HEK293T (cell line): ENCODE data around the gene NLRP12.

Source experiments
- BHLHE40 ChIP-seq: fragments of 450-650 bp; IDR thresholded peaks from 2 replicates; pipeline ENCODE4 v1.6.1; 2016; ENCODE audit warnings: mild to moderate bottlenecking, moderate library complexity, borderline replicate concordance
- CTBP1 ChIP-seq: fragments of 450-650 bp; IDR thresholded peaks from 2 replicates; pipeline ENCODE4 v1.6.1; 2016; ENCODE audit warnings: borderline replicate concordance
- ELF4 ChIP-seq: fragments of 450-650 bp; IDR thresholded peaks from 2 replicates; pipeline ENCODE4 v1.6.1; 2017; ENCODE audit warnings: antibody characterized with exemption
- FOXA1 ChIP-seq: fragments of 450-650 bp; IDR thresholded peaks from 2 replicates; pipeline ENCODE4 v1.6.1; 2016; ENCODE audit warnings: mild to moderate bottlenecking
- FOXK2 ChIP-seq: fragments of 450-650 bp; IDR thresholded peaks from 2 replicates; pipeline ENCODE4 v1.6.1; 2016; ENCODE audit warnings: mild to moderate bottlenecking
- FOXM1 ChIP-seq: fragments of 450-650 bp; IDR thresholded peaks from 2 replicates; pipeline ENCODE4 v1.6.1; 2017; ENCODE audit warnings: mild to moderate bottlenecking, borderline replicate concordance
- HDGF ChIP-seq: fragments of 450-650 bp; IDR thresholded peaks from 2 replicates; pipeline ENCODE4 v1.6.1; 2017; ENCODE audit warnings: antibody characterized with exemption, borderline replicate concordance
- L3MBTL2 ChIP-seq: fragments of 450-650 bp; conservative IDR thresholded peaks from 2 replicates; pipeline ENCODE4 v1.6.1; 2016; ENCODE audit warnings: mild to moderate bottlenecking
- LEF1 ChIP-seq: fragments of 450-650 bp; IDR thresholded peaks from 2 replicates; pipeline ENCODE4 v1.6.1; 2017; ENCODE audit warnings: mild to moderate bottlenecking, borderline replicate concordance
- NFRKB ChIP-seq: fragments of 450-650 bp; IDR thresholded peaks from 2 replicates; pipeline ENCODE4 v1.6.1; 2016; ENCODE audit warnings: mild to moderate bottlenecking, moderate library complexity
- PKNOX1 ChIP-seq: fragments of 450-650 bp; IDR thresholded peaks from 2 replicates; pipeline ENCODE4 v1.6.1; 2016
- SP1 ChIP-seq: fragments of 450-650 bp; IDR thresholded peaks from 2 replicates; pipeline ENCODE4 v1.6.1; 2017
- SUZ12 ChIP-seq: fragments of 450-650 bp; IDR thresholded peaks from 2 replicates; pipeline ENCODE4 v1.6.1; 2016; ENCODE audit warnings: mild to moderate bottlenecking

GRCh38 chr19:53810891-53811290, 13.2 kb downstream of the NLRP12 start:
- TF ChIP-seq PKNOX1: no peak
- no peak for TF ChIP-seq SP1
- no peak for TF ChIP-seq L3MBTL2
- TF ChIP-seq LEF1: no peak
- TF ChIP-seq CTBP1: no peak
- TF ChIP-seq FOXM1: no peak
- no peak for TF ChIP-seq FOXK2
- no peak for TF ChIP-seq SUZ12
- TF ChIP-seq HDGF: no peak
- no peak for TF ChIP-seq NFRKB
- no peak for TF ChIP-seq BHLHE40
- TF ChIP-seq ELF4: no peak
- no peak for TF ChIP-seq FOXA1
